SK-N-MC (cell line): ENCODE results near the gene NLGN2.

Experiments used
- EZH2 ChIP-seq: fragments of 200-600 bp; sonication (generic); IDR thresholded peaks from one replicate; pipeline ENCODE4 v1.6.1; 2017; ENCODE audit warnings: antibody characterized with exemption
- FOXP2 ChIP-seq: optimal IDR thresholded peaks from 2 replicates; pipeline ENCODE3; 2011; ENCODE audit warnings: mild to moderate bottlenecking, moderate library complexity; ENCODE audit not compliant: insufficient read depth; ENCODE audit errors: extremely low read length, control extremely low read depth
- POLR2AphosphoS5 ChIP-seq: IDR thresholded peaks from 2 replicates; pipeline ENCODE4 v1.6.1; 2012; ENCODE audit warnings: mild to moderate bottlenecking, low read depth, low read length, borderline replicate concordance

- TF ChIP-seq EZH2, result no peak
- no peak for TF ChIP-seq POLR2AphosphoS5
- no peak for TF ChIP-seq FOXP2
Observed at GRCh38 chr17:7388856-7389255, 18.8 kb upstream of the NLGN2 start.
